ENCODE results near the gene MFSD12.

- TF ChIP-seq CTCF (IDR thresholded peaks at IDR 0.05; ENCODE audit: low read depth, low read length, missing input control) (no peak), YY1 (IDR thresholded peaks at IDR 0.05) (no peak), ATF3 (IDR thresholded peaks at IDR 0.05) (no peak), GABPA (IDR thresholded peaks at IDR 0.05 in 1 of 2, conservative IDR thresholded peaks at IDR 0.05 in 1 of 2) (no peak), HNF4A (conservative IDR thresholded peaks at IDR 0.05) (no peak), REST (IDR thresholded peaks at IDR 0.05) (no peak), FOXA1 (IDR thresholded peaks at IDR 0.05) (no peak)
Measured at GRCh38 chr19:3496392-3497273, 60.8 kb downstream of the MFSD12 start.

All from liver (tissue), 3 donors.